A673 (cell line): ENCODE measurements around the gene RASGRP1. TPM values are rescaled to one million over a fixed set of nuclear protein-coding genes. Genes with fewer than 3 reads are reported as not detected.

Source experiments
- BruUV-seq: library from RNA; stranded (reverse); fragments of 400-500 nt; replicated peaks from 2 replicates; lab custom pipeline; 2021; lab: Mats Ljungman, UMichigan
- CTCF ChIA-PET: fragments of 300-600 bp; sonication (Branson Sonifier 250); formaldehyde crosslinking; loops from one replicate; lab custom pipeline; 2022; ENCODE audit warnings: antibody characterized with exemption; lab: Charles Lee
- POLR2A ChIA-PET: fragments of 300-600 bp; sonication (Branson Sonifier 250); formaldehyde crosslinking; loops from one replicate; lab custom pipeline; 2022; ENCODE audit warnings: antibody characterized with exemption; ENCODE audit not compliant: low non-redundant PET; lab: Charles Lee
- DNase-seq: peaks from one replicate; pipeline ENCODE4 v3.0.0-alpha.2; 2015; ENCODE audit warnings: low spot score
- H3K27ac ChIP-seq: fragments of 200-600 bp; sonication (generic); 2 replicates; pipeline ENCODE4 v1.5.1; 2016; ENCODE audit warnings: mixed run types, low read depth, mild to moderate bottlenecking, mixed read lengths, antibody characterized with exemption, low read length; ENCODE audit not compliant: poor library complexity, severe bottlenecking
- H3K27me3 ChIP-seq: fragments of 200-600 bp; sonication (generic); replicated peaks from 2 replicates; pipeline ENCODE4 v1.6.1; 2017; ENCODE audit warnings: mixed run types, low read depth, mild to moderate bottlenecking, mixed read lengths, antibody characterized with exemption, low read length; ENCODE audit not compliant: insufficient read depth, poor library complexity
- H3K36me3 ChIP-seq: fragments of 200-600 bp; sonication (generic); 2 replicates; pipeline ENCODE4 v1.6.1; 2016; ENCODE audit warnings: mixed run types, mild to moderate bottlenecking, mixed read lengths, antibody characterized with exemption, low read length; ENCODE audit not compliant: insufficient read depth, poor library complexity, severe bottlenecking
- H3K4me1 ChIP-seq: fragments of 200-600 bp; sonication (generic); 2 replicates; pipeline ENCODE4 v1.6.1; 2017; ENCODE audit warnings: mixed run types, mild to moderate bottlenecking, mixed read lengths, antibody characterized with exemption, low read length; ENCODE audit not compliant: insufficient read depth, poor library complexity, severe bottlenecking
- H3K4me3 ChIP-seq: fragments of 200-600 bp; sonication (generic); 2 replicates; pipeline ENCODE4 v1.5.1; 2016; ENCODE audit warnings: low read depth, mixed run types, mild to moderate bottlenecking, mixed read lengths, low read length; ENCODE audit not compliant: poor library complexity, severe bottlenecking
- H3K9me3 ChIP-seq: fragments of 200-600 bp; sonication (generic); 2 replicates; pipeline ENCODE4 v1.6.1; 2016; ENCODE audit warnings: mixed run types, low read depth, mild to moderate bottlenecking, mixed read lengths, antibody characterized with exemption, low read length; ENCODE audit not compliant: poor library complexity, severe bottlenecking
- CTCF ChIP-seq: fragments of 300-800, 200-600 bp; sonication (generic); conservative IDR thresholded peaks from 2 replicates; pipeline ENCODE4 v1.5.1; 2017; ENCODE audit warnings: low read depth, mild to moderate bottlenecking, antibody characterized with exemption, low read length, moderate library complexity, mixed read lengths
- EZH2 ChIP-seq: fragments of 200-600 bp; sonication (generic); IDR thresholded peaks from 2 replicates; pipeline ENCODE4 v1.6.1; 2017; ENCODE audit warnings: borderline replicate concordance, low read depth, mild to moderate bottlenecking, mixed read lengths, antibody characterized with exemption, low read length; ENCODE audit not compliant: poor library complexity, severe bottlenecking
- intact Hi-C: fragments of 100-400 bp; cut with micrococcal nuclease; formaldehyde crosslinking; loops from one replicate; pipeline ENCODE4 v1.10.0; 2022; ENCODE audit not compliant: unreplicated experiment
- total RNA-seq: library from RNA; stranded (reverse); gene quantifications from 2 replicates; pipeline ENCODE4 v1.2.3, GENCODE V29; 2021

Gene RASGRP1
- total RNA-seq, 1 experiment from 2014 or later = not detected

GRCh38 chr15:38565287-38565670 is 665 bp upstream of the RASGRP1 start:
- Histone ChIP-seq H3K36me3 (no peaks in the 10 kb centered on the region), H3K9me3 (no peaks in the 10 kb centered on the region), H3K4me3 (no peak overlapping the region), H3K4me1 (no peaks in the 10 kb centered on the region), H3K27me3 (peaks cover 46% of the 10 kb centered on the region), H3K27ac (no peak overlapping the region)
- ChIA-PET CTCF (no interaction called here), POLR2A (no interaction called here)
- no peak for DNase-seq
- intact Hi-C loops = no loop called here
- no peak for TF ChIP-seq CTCF
- TF ChIP-seq EZH2 = no peak
- no TSS peak for BruUV-seq

GRCh38 chr15:38563723-38564519 is 693 bp downstream of the RASGRP1 start:
- Histone ChIP-seq H3K9me3 (no peaks in the 10 kb centered on the region), H3K27ac (no peak overlapping the region), H3K4me1 (no peaks in the 10 kb centered on the region), H3K27me3 (peaks cover 55% of the 10 kb centered on the region), H3K4me3 (peak overlapping the region; percentile 49), H3K36me3 (no peaks in the 10 kb centered on the region)
- ChIA-PET POLR2A (interaction anchor here (0.5 kb wide), 1 partner anchor 563 kb away, joined by 4 read pairs; no protein-coding TSS in a partner anchor), CTCF (interaction anchor here (0.5 to 1.5 kb wide), 5 partner anchors 95 to 127 kb away, joined by 3 to 9 read pairs (median 8); no protein-coding TSS in a partner anchor)
- BruUV-seq = no TSS peak
- DNase-seq = peak; percentile 48
- peak; percentile 93 for TF ChIP-seq CTCF
- no peak for TF ChIP-seq EZH2
- intact Hi-C loops = no loop called here

GRCh38 chr15:38562278-38562677 is 2.3 kb downstream of the RASGRP1 start:
- CTCF ChIA-PET = no interaction called here
- Histone ChIP-seq H3K4me3 (no peak overlapping the region), H3K27me3 (peaks cover 71% of the 10 kb centered on the region), H3K36me3 (no peaks in the 10 kb centered on the region), H3K9me3 (no peaks in the 10 kb centered on the region), H3K27ac (no peak overlapping the region), H3K4me1 (no peaks in the 10 kb centered on the region)
- DNase-seq = no peak
- POLR2A ChIA-PET = no interaction called here
- intact Hi-C loops = no loop called here
- no TSS peak for BruUV-seq
- no peak for TF ChIP-seq EZH2

GRCh38 chr15:38560456-38560926 is 4.1 kb downstream of the RASGRP1 start:
- BruUV-seq = no TSS peak
- TF ChIP-seq EZH2 (no peak), CTCF (no peak)
- no peaks in the 10 kb centered on the region for H3K9me3 ChIP-seq
- no peak for DNase-seq
- no peaks in the 10 kb centered on the region for H3K36me3 ChIP-seq
- CTCF ChIA-PET = no interaction called here
- intact Hi-C loops = no loop called here
- POLR2A ChIA-PET = no interaction called here
- H3K4me1 ChIP-seq = no peaks in the 10 kb centered on the region
- H3K4me3 ChIP-seq = no peak overlapping the region
- H3K27ac ChIP-seq = no peak overlapping the region
- H3K27me3 ChIP-seq = peaks cover 62% of the 10 kb centered on the region
